ENCODE results near the gene ZAR1L.

ZAR1L gene

DNA sequence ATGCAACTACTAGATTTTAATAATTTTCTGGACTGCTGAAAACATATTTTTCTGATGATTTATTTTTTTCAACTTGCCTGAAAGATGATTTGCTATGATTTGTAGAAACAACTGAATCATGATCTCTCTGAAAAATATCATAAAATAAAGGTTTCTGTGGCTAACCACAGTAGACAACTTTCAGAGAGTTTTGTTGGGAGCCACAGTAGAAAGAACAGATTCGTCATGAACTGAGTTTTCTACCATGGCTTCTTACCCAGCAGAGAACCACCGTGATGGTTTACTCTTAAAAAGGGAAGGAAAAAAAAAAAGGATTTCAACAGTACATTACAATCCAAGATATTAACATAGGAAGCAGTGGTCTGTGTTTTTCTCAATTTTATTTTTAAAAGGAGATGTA lies 18.0 kb downstream of the ZAR1L start:
- TF ChIP-seq, protein P1, sequence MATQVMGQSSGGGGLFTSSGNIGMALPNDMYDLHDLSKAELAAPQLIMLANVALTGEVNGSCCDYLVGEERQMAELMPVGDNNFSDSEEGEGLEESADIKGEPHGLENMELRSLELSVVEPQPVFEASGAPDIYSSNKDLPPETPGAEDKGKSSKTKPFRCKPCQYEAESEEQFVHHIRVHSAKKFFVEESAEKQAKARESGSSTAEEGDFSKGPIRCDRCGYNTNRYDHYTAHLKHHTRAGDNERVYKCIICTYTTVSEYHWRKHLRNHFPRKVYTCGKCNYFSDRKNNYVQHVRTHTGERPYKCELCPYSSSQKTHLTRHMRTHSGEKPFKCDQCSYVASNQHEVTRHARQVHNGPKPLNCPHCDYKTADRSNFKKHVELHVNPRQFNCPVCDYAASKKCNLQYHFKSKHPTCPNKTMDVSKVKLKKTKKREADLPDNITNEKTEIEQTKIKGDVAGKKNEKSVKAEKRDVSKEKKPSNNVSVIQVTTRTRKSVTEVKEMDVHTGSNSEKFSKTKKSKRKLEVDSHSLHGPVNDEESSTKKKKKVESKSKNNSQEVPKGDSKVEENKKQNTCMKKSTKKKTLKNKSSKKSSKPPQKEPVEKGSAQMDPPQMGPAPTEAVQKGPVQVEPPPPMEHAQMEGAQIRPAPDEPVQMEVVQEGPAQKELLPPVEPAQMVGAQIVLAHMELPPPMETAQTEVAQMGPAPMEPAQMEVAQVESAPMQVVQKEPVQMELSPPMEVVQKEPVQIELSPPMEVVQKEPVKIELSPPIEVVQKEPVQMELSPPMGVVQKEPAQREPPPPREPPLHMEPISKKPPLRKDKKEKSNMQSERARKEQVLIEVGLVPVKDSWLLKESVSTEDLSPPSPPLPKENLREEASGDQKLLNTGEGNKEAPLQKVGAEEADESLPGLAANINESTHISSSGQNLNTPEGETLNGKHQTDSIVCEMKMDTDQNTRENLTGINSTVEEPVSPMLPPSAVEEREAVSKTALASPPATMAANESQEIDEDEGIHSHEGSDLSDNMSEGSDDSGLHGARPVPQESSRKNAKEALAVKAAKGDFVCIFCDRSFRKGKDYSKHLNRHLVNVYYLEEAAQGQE (IDR thresholded peaks at IDR 0.05; ENCODE audit: insufficient read depth in 1 of 2, low read depth in 2 of 2, low read length in 2 of 2) = no peak
- no peak for TF ChIP-seq FOXP2 (optimal IDR thresholded peaks at IDR 0.05; ENCODE audit: borderline replicate concordance, extremely low read depth, extremely low read length, insufficient read depth)
- no peak for TF ChIP-seq SIN3A (IDR thresholded peaks at IDR 0.05; ENCODE audit: borderline replicate concordance, insufficient read depth, low read length)
- no peak for TF ChIP-seq POLR2AphosphoS5 (IDR thresholded peaks at IDR 0.05; ENCODE audit: low read depth, low read length)

DNA sequence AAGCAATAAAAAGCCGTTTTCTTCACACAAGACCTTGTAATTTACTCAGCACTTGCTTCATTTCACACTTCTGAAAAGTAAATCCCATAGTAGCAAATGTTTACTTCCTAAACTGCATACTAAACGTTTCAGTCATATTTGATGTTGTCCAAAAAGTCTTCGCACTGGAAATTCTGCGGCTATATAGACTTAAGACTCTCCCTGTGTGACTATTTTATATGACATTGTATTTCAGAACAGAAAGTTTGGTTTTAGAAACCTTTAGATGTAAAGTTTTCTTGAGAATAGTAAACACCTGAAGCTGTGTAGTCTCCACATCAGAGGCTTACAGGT lies 29.6 kb downstream of the ZAR1L start:
- TF ChIP-seq SIN3A (IDR thresholded peaks at IDR 0.05; ENCODE audit: borderline replicate concordance, insufficient read depth, low read length) (no peak), TAF1 (IDR thresholded peaks at IDR 0.05; ENCODE audit: borderline replicate concordance, insufficient read depth, low read length) (no peak), POLR2AphosphoS5 (IDR thresholded peaks at IDR 0.05; ENCODE audit: low read depth, low read length) (no peak), FOXP2 (optimal IDR thresholded peaks at IDR 0.05; ENCODE audit: borderline replicate concordance, extremely low read depth, extremely low read length, insufficient read depth) (no peak)
- TF ChIP-seq, protein P1 (IDR thresholded peaks at IDR 0.05; ENCODE audit: insufficient read depth in 1 of 2, low read depth in 2 of 2, low read length in 2 of 2) = no peak

DNA sequence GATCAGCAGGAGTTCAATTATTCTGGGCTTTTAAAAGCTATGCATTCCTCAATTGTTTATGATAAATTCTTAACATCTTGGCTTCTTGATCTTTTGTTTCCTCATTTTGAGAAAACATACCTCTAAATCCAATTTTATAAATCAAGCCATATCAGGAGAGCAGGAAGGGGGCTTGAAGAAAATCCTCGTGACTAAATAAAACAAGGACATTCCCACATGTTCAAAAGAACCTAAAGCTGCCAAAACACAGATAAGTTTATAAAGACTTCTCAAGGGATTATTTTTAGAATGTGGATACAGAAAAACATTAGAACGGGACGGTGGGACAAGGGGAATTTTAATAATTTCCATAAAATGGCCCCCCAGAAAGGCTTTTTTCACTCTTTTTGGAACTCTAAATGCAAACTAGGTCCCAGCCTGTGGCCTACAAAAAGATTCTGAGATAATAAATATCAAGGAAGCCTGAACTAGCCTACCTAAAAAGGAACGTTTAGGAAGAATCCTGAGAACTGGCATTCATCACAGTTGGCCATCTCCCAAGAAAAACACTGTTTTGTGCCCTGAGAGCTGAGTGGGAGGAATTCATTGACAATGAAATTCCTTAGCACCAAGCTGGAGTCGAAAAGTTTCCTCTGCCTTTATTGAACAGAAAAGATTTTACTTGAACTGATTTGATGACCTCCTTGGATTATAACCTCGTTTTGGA lies 30.1 kb downstream of the ZAR1L start:
- TF ChIP-seq FOXP2 (optimal IDR thresholded peaks at IDR 0.05; ENCODE audit: borderline replicate concordance, extremely low read depth, extremely low read length, insufficient read depth) (no peak), SIN3A (IDR thresholded peaks at IDR 0.05; ENCODE audit: borderline replicate concordance, insufficient read depth, low read length) (no peak), TAF1 (IDR thresholded peaks at IDR 0.05; ENCODE audit: borderline replicate concordance, insufficient read depth, low read length) (no peak), POLR2AphosphoS5 (IDR thresholded peaks at IDR 0.05; ENCODE audit: low read depth, low read length) (no peak)
- TF ChIP-seq, protein P1 (IDR thresholded peaks at IDR 0.05; ENCODE audit: insufficient read depth in 1 of 2, low read depth in 2 of 2, low read length in 2 of 2) = no peak

DNA sequence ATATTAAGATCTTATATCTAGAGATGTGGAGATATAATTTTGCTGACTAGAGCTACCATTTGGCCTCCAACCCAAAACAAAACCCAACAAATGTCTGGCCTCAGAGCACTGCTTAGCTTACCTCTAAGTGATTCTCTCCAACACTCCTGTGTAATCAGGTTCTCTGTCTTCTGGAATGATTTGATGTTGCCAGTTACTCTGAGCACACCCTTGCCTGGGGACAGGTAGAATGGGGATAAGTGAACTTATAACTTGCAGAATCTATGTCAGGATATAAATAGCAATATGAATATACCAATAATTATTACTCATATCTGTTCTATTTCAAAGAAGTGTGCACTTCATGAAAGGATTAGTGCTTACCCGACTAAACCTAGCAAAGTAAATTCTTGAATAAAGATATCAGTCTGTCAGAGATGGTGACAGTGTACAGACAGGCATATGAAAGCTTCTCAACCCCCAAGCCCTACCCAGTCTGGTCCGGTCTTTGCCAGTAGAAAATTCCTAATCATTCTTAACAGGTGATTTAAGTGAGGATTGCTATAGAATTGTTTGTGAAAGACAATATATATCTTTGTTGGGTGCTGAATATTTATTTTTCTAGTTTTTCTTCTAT lies 33.0 kb downstream of the ZAR1L start:
- TF ChIP-seq, protein P1 (IDR thresholded peaks at IDR 0.05; ENCODE audit: insufficient read depth in 1 of 2, low read depth in 2 of 2, low read length in 2 of 2) = no peak
- TF ChIP-seq POLR2AphosphoS5 (IDR thresholded peaks at IDR 0.05; ENCODE audit: low read depth, low read length) (no peak), TAF1 (IDR thresholded peaks at IDR 0.05; ENCODE audit: borderline replicate concordance, insufficient read depth, low read length) (no peak), SIN3A (IDR thresholded peaks at IDR 0.05; ENCODE audit: borderline replicate concordance, insufficient read depth, low read length) (no peak), FOXP2 (optimal IDR thresholded peaks at IDR 0.05; ENCODE audit: borderline replicate concordance, extremely low read depth, extremely low read length, insufficient read depth) (no peak)
